HK-2 (cell line): ENCODE data around the gene MRAS.

ENCODE experiments used
- DNase-seq: peaks from one replicate; pipeline ENCODE4 v3.0.0-alpha.2; 2018; ENCODE audit not compliant: unreplicated experiment

The MRAS gene

DNA sequence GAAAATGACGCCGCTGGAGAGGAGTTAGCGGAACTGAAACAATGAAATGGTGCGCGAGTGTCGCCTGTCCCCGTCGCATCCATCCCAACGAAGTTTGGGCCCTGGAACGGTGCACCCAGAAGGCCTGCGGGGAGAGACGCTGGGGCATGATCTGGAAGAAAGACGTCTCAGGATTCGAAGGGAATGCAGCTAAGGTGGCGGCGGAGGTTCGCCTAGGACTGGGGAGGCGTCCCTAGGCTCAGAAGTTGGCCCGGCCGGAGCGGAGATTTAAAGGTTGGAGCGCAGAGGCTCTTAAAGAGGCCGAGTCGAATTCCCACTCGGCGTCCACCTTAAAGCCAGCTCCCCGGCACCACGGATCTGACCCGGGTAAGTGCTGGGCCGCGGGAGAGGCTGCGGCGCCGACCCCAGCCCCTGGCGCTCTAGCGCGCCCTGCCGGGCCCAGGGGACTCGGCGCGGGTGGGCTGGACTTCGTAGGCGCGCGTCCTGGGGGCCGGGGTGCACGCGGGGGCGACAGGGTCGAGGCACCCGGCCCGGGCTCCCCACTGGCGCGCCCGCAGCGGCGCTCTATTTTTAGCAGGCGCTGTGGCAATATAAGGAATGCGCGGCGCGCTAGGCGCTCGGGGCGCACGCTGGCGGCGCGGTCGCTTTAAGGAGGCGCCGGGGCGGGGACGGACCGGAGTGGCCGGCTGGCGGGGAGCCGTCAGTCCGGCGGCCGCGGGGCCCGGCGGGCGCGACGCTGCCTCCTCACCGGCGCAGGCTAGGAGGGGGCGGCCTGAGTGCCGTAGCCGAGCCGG, at the start of gene MRAS:
Gene MRAS, plus strand, starts transcription at position 620 of the 794 bp plus-strand sequence. CDS start 24,305 bp downstream, outside the sequence.
- peak; percentile 84 for DNase-seq

DNA sequence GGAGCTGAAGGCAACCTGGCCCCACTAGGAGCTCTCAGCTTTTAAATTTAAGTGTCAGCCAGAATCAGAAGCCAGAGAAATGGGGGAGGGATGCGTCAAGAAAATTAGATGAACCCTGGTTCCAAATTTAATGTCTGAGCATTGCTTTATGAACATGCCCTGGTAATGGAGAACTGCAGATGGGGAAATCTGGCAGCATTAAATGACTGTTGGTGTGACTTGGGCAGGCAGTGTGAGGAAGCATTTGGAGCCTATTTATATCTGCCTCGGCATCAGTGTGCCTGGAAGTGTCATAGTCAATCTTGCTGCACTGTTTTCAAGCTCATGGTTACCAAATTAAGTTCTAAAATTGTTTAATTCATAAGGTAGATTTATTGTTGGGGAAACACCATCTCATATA, 47.7 kb upstream of the MRAS start:
- no peak for DNase-seq

DNA sequence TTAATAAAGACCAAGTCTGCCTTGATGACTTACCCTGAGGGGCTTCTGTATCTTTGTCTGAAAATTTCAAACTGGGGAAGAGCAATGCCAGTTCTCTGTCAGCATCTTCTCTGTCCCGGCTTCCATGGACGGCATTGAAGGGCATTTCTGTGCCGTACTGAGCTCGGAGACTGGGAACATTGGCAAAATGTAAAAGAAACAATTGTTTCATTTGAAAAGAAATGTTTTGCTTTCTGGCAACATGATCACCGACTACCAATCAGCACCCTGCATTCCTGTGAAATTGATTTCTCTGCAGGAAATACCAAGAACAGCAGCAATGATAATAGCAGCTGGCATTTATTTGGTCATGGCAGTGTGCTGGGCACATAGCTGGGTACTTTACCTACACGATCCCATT, 44.9 kb upstream of the MRAS start:
- DNase-seq = no peak

DNA sequence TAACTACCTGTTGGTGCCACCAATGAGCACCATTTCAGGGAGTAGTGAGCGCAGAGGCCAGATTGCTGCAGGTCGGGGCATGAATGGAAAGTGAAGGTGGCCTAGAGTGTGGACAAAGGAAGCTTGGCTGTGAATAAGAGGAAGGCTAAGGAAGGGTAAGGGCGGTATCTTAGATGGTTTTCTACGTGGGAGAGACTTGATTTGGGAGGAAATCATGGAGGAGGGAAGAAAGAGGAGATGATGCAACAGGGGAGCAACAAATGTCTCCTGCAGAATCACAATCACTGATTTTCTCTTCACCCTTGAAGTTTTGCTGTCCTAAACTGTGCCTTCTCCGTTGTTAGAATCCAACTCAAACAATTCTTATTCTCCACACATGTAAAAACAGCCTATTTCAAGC, 40.5 kb upstream of the MRAS start:
- DNase-seq = no peak

DNA sequence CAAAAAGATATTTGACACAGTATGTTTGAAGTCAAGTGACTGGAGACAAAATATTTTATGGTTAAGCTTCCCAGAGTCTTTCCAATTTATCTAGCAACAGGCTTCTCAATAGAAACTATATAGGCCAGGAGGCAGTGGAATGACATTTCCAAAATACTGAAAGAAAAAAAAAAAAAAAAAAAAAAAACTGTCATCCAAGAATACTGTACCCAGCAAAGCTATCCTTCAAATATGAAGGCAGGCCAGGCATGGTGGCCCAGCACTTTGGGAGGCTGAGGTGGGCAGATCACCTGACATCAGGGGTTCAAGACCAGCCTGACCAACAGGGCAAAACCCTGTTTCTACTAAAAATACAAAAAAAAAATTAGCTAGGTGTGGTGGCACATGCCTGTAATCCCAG, 39.6 kb upstream of the MRAS start:
- no peak for DNase-seq

DNA sequence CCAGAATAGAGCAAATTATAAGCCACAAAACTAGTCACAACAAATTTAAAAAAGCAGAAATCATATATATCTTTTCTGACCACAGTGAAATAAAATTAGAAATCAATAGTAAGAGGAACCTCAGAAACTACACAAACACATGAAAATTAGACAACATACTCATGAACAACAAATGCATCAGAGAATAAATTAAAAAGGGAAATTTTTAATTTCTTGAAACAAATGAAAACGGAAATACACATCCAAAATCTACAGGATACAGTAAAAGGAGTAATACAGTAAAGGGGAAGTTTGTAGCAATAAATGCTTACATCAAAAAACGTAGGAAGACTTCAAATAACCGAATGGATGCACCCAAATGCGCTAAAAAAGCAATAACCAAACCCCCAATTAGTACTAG, 37.9 kb upstream of the MRAS start:
- no peak for DNase-seq

DNA sequence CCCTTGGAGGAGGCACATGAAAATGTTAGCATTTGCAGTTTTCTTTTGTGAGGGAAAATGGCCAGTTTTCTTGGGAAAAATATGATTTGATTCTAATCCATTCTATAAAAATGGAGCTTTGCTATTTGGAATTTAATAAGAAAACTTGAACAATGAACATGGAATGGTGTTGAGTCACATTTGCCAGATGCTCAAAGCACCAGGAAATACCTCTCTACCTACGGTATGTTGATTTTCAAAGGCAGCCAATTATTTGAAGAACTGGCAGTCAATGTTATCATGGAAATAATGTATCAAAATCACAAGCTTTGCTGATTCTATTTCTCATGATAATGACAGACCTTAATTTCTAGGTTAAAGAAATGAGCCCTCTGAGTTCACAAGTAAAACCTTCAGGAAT, 33.6 kb upstream of the MRAS start:
- DNase-seq = no peak

DNA sequence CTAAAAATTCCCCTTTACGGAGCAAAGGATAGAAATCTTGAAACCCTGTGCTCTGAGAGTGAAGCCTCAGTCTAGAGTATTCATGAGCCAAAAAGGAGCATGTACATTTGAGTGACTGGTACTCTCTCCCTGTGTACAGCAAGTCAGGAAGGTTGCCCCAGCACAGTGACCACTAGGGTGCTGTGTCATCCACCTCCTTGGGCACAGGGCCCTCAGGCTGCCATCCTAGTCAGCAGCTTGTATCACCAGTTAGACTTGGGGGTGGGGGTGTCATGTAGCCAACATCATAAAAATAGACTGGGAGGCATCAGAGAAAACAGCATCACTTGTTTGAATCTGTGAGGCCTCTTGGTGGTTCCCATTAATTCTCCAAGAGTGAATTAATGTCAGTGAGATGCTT, 30.7 kb upstream of the MRAS start:
- DNase-seq = no peak

DNA sequence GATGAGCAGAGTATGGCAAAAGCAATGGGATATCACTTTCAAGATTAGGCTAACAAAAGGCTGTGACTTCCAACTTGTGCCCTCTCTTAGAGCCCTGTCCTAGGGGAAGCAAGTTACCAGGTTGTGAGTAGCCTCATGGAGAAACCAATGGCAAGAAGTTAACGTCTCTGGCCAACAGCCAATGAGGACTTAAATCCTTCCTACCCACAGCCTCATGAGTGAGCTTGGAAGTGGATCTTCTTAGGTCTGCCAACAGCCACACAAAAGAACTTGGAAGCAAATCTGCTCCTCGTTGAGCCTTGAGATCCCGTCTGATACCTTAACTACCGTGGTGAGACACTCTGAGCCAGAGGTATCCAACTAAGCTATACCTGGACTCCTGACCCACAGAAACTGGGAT, 24.4 kb upstream of the MRAS start:
- no peak for DNase-seq

DNA sequence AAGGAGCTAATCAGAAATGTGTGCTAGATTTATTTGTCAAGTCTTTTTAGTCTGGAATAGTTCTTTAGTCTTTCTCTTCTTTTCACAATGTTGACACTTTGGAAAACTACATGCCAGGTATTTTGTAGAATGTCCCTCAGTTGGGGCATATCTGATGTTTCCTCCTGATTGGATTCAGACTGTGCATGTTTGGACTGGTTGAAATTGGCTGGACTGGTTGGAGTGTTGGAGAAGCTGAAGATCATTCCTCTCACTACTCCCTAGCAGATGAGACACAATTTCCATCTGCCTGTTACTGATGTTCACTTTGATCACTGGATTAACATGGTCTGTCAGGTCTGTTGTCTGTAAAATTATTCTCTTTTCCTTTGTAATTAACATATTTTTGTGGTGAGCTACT, 22.4 kb upstream of the MRAS start:
- DNase-seq = no peak

DNA sequence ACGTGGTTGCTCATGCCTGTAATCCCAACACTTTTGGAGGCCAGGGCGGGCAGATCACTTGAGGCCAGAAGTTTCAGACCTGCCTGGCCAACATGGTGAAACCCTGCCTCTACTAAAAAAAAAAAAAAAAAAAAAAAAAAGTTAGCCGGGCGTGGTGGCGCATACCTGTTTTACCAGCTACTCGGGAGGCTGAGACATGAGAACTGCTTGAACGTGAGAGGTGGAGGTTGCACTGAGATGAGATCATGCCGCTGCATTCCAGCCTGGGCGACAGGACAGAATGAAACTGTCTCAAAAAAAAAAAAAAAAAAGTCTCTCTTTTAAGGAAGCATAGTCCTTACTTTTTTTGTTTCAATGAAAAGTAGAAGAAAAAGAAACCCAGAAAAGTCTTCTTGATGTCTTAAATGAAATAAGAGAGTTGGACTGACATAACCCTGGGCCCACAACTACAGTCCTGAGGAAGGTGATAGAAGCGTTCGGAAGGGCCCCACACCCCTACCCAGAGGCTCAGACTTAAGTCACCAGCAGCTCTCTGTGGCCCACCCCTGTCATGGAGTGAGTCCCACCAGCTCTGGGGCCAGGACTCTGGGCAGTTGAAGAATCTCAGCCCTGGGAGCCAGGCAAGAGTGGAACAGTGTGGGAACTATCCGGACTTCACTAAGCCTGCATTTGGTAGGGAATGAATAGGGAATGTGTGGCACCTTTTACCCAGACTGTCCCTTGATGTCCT, 21.3 kb upstream of the MRAS start:
- DNase-seq = no peak

DNA sequence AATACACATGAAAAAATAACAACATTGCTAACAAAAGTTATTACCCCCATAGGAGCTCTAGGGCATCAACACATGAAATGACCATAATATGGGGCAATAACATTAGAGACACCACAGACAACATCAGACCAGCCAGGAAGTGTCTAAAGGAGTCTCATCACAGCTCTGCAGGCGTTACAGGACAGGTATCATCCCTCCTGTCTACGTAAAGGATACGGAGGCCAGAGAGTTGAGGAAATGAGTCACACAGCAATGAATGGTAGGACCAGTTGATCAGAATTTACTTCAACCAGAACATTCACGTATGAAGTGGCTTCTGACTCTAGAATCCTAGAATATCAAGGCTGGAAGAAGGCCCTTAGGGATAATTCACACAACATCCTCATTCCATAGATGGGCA, 20.5 kb upstream of the MRAS start:
- DNase-seq = no peak

DNA sequence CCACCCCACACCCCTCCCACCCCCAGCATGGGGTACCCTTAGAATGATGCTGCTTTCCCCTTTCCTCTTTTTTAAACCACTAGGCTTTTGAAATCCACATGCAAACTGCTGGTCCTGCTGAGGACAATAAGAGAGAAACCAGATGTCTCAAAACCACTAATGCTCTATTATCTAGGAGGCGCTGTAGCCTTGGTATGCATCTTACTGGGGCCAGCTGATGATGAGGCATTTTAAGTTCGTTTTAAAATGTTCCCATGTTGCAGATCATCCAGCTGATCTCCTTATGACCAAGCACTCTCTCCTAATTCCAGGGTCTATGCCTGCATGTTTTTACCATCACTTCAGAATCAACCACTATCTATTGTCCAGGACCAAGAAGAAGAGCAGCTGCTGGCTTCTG, 20.0 kb upstream of the MRAS start:
- no peak for DNase-seq

DNA sequence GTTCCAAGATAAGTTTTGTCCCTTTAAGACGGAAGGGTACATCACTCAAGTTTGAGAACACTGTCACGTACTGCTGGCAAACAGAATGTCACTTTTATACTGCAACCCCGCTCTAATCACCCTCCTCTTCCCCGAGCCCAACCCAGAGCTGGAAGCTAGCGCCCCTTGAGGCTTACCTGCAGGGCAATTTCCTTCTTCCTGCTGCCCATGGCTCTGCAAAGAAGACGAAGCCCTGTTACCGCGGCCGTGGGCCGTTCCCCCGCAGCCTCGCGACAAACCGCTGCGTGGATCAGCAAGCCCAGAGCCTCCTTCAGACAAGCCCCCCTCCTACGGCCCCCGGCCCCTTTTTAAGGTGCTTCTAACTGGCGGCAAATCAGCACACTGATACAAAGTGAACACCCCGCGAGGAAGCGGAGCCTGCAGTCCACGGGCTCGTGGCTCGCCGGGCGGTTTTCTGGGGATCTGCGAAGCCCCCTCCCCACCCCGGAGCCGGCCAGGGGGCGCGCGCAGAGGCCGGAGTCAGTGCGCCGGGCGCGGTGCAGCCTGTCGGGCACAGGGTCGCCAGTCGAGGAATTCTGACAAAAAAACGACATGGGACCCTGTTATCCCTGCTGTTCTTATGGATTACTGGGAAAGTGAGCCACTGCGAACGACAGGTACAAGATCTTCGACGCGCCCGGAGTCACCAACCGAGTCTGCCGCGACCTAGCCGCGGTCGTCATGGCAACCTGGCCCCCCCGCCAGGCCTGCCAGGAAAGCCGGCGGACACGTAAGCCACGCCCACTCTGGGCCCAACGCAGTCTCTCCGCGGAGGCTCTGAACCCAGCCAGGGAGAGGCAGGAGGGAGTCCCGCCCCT, 19.0 kb upstream of the MRAS start, which contains the start of gene NME9:
Gene NME9, minus strand, starts transcription at position 725 of the 857 bp plus-strand sequence. Its CDS starts 516 bp downstream, at position 209.
- peak; percentile 87 for DNase-seq

DNA sequence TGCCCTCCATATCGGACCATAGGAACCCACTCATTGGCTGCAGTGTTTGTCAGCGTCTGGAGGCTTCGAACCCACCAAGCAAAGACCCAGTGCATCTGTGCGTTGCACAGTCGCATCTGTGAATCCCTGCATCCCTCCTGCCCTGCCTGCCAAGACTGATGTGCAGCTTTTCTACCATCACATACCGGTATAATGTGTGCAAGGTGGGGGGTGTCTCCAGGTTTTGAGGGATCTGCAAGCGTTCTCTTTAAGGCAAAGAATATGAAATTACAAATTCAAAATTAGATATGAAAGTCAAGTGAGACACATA, 18.4 kb upstream of the MRAS start:
- no peak for DNase-seq

DNA sequence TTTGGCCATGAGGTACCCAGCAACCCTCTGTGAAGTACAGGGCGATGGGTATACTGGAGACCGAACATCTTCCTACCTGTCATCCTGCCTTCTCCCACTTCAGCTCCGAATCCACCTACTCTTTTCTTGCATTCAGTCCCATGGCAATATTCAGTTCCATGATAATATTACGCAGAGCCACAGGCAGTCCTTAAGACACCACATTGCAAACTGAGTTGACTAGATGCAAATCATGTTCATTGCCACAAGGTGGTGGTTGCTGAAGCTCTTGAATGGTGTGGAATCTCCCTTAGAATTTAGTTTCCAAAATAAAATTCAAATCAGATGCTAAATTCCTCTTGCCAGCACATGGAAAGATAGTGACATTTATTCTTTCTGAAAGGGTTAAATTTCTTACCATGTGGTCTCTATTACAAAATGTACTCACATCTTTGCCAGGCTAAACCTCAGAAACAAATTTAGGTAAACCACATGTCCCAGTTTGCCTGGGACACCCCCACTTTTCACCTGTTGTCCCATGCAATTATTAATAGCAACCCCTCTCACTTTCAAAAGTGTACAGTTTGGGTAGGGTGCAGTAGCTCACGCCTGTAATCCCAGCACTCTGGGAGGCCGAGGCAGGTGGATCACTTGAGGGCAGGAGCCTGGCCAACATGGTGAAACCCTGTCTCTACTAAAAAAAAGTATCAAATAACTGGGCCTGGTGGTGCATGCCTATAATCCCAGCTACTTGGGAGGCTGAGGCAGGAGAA, 17.1 kb upstream of the MRAS start:
- DNase-seq = no peak

DNA sequence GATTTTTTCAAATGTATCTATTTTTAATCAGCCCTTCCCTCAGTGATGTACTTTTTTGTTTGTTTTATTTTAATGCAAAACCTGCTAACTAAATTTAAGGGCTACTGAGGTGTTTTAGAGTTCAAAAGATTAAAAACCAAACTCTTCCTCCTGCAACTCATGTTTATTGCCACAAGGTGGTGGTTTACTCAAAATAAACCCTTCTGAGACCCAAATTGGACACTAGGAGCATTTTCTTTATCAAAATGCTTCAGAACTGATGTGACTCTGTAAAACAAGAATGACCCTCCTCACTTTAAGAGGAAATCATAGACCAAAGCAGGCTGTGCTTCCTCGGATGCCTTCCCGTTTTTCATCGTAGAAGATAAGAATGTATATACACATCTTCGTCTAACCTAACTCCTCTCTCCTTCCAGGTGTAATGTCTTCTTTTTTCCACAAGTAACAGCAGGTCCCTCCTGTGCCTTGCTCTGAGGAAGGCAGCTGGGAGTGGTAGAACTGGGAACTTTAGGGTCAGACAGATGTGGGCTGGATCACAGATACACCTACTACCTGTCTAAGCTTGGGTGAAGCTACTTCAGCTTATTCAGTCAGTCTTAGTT, 15.8 kb upstream of the MRAS start:
- no peak for DNase-seq

DNA sequence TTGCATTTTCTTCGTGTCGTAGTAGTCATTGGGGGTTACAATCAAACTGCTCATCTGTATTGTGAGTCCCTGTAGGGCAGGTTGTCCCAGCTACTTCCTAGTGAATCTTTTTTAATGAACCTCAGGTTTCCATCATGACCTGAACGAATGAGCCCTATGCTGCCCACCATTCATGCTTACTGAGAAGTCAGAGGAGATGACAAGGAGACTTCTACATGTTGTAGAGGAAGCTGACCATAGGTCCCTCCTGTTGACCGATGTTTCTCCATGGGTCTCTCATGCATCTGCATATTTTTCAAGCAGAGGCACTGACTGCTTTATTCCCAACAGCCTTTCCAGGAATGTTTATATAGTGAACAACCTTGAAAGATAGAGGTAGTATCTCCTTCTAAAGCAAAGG, 13.8 kb upstream of the MRAS start:
- no peak for DNase-seq

DNA sequence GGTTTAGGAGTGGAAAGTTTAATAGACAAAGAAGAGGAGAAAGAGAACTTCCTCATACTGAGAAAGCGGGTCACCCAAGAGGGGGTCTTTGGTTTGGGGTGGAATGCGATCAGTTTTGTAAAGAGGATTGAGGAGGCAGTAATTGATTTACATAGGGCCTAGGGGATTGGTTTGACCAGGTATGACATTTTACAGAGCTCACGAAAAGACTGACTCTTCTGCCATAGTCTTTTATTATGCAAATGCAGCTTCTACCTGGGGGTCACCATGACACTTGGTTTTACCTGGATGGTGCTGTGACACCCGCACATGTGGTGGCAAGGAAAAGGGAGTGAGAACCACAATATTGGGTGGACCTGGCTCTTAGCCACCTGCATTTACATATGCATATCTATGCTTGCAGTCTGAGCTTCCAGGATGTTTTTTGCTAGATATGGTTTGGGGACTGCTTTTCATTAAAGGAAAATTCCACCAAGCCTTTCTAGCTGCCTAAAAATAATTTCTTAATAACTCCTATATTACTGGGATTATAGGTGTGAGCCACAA, 11.9 kb upstream of the MRAS start:
- no peak for DNase-seq

DNA sequence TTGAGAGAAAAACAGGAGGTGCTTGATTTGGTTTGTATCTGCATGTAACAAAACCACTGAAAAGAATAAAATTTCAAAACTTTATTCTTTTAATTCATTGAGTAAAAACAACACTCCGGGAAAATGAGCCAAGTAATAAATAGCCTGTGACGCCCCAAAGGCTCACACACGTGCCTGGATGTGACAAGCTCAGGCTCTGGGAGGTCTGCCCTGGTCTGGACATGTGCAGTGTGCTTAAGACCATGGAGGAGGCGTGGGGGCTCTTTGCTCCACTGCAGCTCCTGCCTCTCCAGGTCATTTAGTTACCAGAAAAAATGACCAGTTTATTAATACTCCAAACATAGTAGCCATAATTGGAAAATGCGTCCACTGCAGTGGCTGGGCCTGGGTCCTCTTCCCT, 10.1 kb upstream of the MRAS start:
- no peak for DNase-seq

DNA sequence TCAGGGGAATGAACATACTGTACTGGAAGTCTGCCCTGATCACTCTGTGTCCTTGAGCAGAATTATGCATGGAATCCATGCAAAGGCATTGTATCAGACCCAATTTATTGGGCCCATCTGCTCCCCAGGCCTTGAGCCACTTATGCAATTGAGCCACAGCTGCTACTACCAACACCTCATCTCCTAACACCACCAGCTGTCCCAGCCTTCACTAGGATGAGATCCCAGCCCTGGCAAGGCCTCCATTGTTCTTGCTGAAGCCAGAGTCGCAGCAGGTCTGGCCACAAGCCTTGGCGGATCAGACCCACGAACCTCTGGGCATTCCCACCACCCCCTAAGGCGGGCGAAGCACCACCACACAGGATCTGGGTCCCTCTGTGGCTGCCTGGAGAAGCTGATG, 9.6 kb upstream of the MRAS start:
- DNase-seq = no peak
